ENCODE results near the gene SON.
"Not testable (repeated sequence)": the region's sequence is repeated elsewhere in the genome, so short reads cannot be mapped to it uniquely, and the experiment has no call there.

The SON gene

DNA sequence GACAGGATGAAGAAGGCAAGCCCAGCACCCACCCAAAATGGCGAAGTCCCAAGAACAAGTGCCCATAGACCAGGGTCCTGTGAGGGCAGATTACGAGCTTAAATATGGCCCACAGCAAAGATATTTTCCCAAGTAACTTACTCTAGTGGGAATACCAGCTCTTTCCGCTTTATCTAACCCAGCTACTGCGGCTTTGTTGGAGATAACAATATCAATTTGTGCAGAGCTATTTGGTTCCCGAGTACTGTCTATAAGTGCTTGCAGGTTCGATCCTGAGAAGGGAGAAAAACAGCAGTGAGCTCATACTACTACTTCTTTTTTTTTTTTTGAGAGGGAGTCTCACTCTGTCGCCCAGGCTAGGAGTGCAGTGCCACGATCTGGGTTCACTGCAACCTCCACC is 37.0 kb upstream of the SON start:
- H3K27me3 ChIP-seq (replicated peaks; ENCODE audit: control insufficient read depth, insufficient read depth, low read length): no peaks in the 10 kb centered on the region
- H3K36me3 ChIP-seq (ENCODE audit: control insufficient read depth, insufficient read depth, low read length): peaks cover 11% of the 10 kb centered on the region
- no peak for DNase-seq (ENCODE audit: extremely low read depth, insufficient read length)
- H3K4me3 ChIP-seq (replicated peaks; ENCODE audit: low read depth, low read length): no peak overlapping the region
- TF ChIP-seq, protein P1, sequence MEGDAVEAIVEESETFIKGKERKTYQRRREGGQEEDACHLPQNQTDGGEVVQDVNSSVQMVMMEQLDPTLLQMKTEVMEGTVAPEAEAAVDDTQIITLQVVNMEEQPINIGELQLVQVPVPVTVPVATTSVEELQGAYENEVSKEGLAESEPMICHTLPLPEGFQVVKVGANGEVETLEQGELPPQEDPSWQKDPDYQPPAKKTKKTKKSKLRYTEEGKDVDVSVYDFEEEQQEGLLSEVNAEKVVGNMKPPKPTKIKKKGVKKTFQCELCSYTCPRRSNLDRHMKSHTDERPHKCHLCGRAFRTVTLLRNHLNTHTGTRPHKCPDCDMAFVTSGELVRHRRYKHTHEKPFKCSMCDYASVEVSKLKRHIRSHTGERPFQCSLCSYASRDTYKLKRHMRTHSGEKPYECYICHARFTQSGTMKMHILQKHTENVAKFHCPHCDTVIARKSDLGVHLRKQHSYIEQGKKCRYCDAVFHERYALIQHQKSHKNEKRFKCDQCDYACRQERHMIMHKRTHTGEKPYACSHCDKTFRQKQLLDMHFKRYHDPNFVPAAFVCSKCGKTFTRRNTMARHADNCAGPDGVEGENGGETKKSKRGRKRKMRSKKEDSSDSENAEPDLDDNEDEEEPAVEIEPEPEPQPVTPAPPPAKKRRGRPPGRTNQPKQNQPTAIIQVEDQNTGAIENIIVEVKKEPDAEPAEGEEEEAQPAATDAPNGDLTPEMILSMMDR (IDR thresholded peaks at IDR 0.05; ENCODE audit: insufficient read depth, low read length, poor library complexity, severe bottlenecking): no peak

DNA sequence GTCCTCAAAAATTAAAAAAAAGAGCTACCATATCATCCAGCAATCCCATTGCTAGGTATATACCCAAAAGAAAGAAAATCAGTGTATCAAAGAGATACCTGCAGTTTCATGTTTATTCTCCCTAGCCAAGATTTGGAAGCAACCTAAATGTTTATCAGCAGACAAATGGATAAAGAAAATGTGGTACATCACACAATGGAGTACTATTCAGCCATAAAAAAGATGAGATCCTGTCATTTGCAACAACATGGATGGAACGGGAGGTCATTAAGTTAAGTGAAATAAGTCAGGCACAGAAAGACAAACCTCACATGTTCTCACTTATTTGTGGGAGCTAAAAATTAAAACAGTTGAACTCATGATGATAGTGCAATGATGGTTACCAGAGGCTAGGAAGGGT is 35.8 kb upstream of the SON start:
- not testable (repeated sequence) for H3K4me3 ChIP-seq (replicated peaks; ENCODE audit: low read depth, low read length); H3K27me3 ChIP-seq (replicated peaks; ENCODE audit: control insufficient read depth, insufficient read depth, low read length); DNase-seq (ENCODE audit: extremely low read depth, insufficient read length)
- peaks cover 14% of the 10 kb centered on the region for H3K36me3 ChIP-seq (ENCODE audit: control insufficient read depth, insufficient read depth, low read length)

DNA sequence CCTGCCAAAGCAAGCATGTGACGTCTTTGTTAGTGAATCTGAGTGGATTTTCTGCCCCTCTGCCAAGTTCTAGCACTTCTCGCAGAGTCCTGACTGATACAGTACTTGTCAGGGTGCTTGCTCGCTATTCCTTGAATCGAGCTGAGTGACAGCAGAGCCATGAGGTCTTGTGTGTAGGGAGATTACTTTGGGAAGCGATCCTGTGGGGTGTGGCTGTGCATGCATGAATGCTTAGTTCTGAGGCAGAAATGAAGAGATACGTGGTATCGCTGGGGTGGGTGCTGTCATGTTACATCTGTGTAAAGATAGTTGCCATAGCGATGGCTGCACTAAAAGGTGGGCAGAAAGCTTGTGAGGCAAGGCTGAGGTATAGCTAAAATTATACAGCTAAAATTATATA is 32.0 kb upstream of the SON start:
- no peak for DNase-seq (ENCODE audit: extremely low read depth, insufficient read length)
- no peak overlapping the region for H3K4me3 ChIP-seq (replicated peaks; ENCODE audit: low read depth, low read length)
- no peaks in the 10 kb centered on the region for H3K27me3 ChIP-seq (replicated peaks; ENCODE audit: control insufficient read depth, insufficient read depth, low read length)
- TF ChIP-seq, protein P1 (IDR thresholded peaks at IDR 0.05; ENCODE audit: insufficient read depth, low read length, poor library complexity, severe bottlenecking): no peak
- H3K36me3 ChIP-seq (ENCODE audit: control insufficient read depth, insufficient read depth, low read length): peaks cover 13% of the 10 kb centered on the region

DNA sequence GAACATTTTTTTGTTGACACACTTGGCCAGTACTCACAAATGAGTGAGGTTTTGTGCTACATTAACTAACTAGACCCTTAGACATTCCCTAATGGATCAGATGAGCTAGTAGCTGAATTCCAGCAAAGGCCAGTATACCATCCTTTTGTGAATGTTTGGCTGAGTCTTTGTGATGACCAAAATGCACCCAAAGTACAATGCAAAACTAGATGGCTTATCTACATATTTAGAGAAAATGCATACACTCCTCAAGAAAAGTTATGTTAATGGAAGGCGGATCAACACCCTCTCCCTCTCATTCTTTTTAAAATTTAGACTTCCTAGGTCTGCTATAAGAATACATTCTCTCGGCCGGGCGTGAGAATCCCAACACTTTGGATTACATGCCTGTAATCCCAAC is 31.2 kb upstream of the SON start:
- Histone ChIP-seq H3K36me3 (ENCODE audit: control insufficient read depth, insufficient read depth, low read length) (peaks cover 11% of the 10 kb centered on the region), H3K4me3 (replicated peaks; ENCODE audit: low read depth, low read length) (no peak overlapping the region), H3K27me3 (replicated peaks; ENCODE audit: control insufficient read depth, insufficient read depth, low read length) (no peaks in the 10 kb centered on the region)
- DNase-seq (ENCODE audit: extremely low read depth, insufficient read length): no peak
- TF ChIP-seq, protein P1 (IDR thresholded peaks at IDR 0.05; ENCODE audit: insufficient read depth, low read length, poor library complexity, severe bottlenecking): no peak

DNA sequence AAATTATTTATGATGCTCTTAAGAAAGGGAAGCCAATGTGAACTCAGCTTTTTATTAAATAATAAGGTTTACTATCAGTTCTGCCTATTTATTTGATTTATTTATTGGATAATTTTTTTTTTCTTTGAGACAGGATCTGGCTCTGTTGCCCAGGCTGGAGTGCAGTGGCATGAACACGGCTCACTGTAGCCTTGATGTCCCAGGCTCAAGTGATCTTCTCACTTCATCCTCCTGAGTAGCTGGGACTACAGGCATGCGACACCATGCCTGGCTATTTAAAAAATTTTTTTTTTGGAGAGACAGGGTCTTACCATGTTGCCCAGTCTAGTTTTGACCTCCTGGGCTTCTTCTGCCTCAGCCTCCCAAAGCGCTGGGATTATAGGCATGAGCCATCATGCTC is 30.4 kb upstream of the SON start:
- Histone ChIP-seq H3K36me3 (ENCODE audit: control insufficient read depth, insufficient read depth, low read length) (peaks cover 13% of the 10 kb centered on the region), H3K27me3 (replicated peaks; ENCODE audit: control insufficient read depth, insufficient read depth, low read length) (no peaks in the 10 kb centered on the region), H3K4me3 (replicated peaks; ENCODE audit: low read depth, low read length) (no peak overlapping the region)
- DNase-seq (ENCODE audit: extremely low read depth, insufficient read length): no peak
- TF ChIP-seq, protein P1 (IDR thresholded peaks at IDR 0.05; ENCODE audit: insufficient read depth, low read length, poor library complexity, severe bottlenecking): no peak

DNA sequence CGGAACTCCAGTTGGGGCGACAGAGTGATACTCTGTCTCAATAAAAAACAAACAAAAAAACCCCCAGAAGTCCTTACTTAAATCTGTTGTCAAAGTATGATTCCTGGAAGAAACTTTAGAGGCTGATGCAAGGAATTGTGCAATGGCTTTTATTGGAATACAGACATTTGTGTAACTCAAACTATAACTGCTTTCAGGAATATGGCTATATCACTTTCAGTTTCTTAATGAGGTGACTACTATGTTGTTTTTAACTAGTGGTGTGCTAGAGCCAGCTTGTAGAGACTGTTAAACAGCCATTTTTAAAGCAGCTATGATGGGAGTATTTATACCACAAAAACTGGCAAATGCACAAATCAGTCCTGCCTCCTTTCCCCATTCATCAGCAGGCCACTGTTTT is 28.6 kb upstream of the SON start:
- Histone ChIP-seq H3K27me3 (replicated peaks; ENCODE audit: control insufficient read depth, insufficient read depth, low read length) (no peaks in the 10 kb centered on the region), H3K4me3 (replicated peaks; ENCODE audit: low read depth, low read length) (no peak overlapping the region), H3K36me3 (ENCODE audit: control insufficient read depth, insufficient read depth, low read length) (peaks cover 12% of the 10 kb centered on the region)
- TF ChIP-seq, protein P1 (IDR thresholded peaks at IDR 0.05; ENCODE audit: insufficient read depth, low read length, poor library complexity, severe bottlenecking): no peak
- DNase-seq (ENCODE audit: extremely low read depth, insufficient read length): no peak

Data from GM06990 (cell line).